CD14-positive monocyte (primary cell): ENCODE data around the gene HOXA13. TPM values are rescaled to one million over a fixed set of nuclear protein-coding genes. Genes with fewer than 3 reads are reported as not detected.
A peak's percentile ranks its signal among the peaks of the same experiment; 100 is the strongest.

Source experiments
- DNase-seq, 3 donors: peaks; one replicate each; pipeline ENCODE4 v3.0.0-alpha.2; 2011 to 2022
- H2AFZ ChIP-seq: 2 replicates; pipeline ENCODE4 v1.6.0; 2012; ENCODE audit warnings: mild to moderate bottlenecking, low read depth, low read length, inconsistent platforms; ENCODE audit not compliant: insufficient read depth, poor library complexity, severe bottlenecking
- H3K27ac ChIP-seq, 2 donors: 1 replicate in 1 of 2; 2 replicates in 1 of 2; pipeline ENCODE4 v1.5.1; 2012 to 2013; ENCODE audit warnings: low read length in 2 of 2, control low read depth in 1 of 2, inconsistent platforms in 1 of 2, low read depth in 1 of 2, mild to moderate bottlenecking in 1 of 2
- H3K27me3 ChIP-seq, 2 donors: one replicate each; pipeline versions ENCODE4 v1.6.0 to v1.6.1; 2011 to 2013; ENCODE audit warnings: low read length in 2 of 2; ENCODE audit not compliant: control insufficient read depth in 2 of 2, insufficient read depth in 2 of 2
- H3K36me3 ChIP-seq, 2 donors: replicated peaks in 1 of 2; 1 replicate in 1 of 2; 2 replicates in 1 of 2; pipeline versions ENCODE4 v1.5.1 to v1.6.1; 2012 to 2013; ENCODE audit warnings: low read length in 2 of 2, control low read depth in 1 of 2, inconsistent platforms in 1 of 2, mild to moderate bottlenecking in 1 of 2; ENCODE audit not compliant: insufficient read depth in 2 of 2, control insufficient read depth in 1 of 2
- H3K4me1 ChIP-seq, 2 donors: 1 replicate in 1 of 2; 2 replicates in 1 of 2; pipeline versions ENCODE4 v1.5.1 to v1.6.1; 2012 to 2013; ENCODE audit warnings: low read length in 2 of 2, control low read depth in 1 of 2, inconsistent platforms in 1 of 2, mild to moderate bottlenecking in 1 of 2, moderate library complexity in 1 of 2; ENCODE audit not compliant: insufficient read depth in 2 of 2, control insufficient read depth in 1 of 2
- H3K4me2 ChIP-seq: replicated peaks from 2 replicates; pipeline ENCODE3; 2012; ENCODE audit warnings: low read length, moderate library complexity, mild to moderate bottlenecking; ENCODE audit not compliant: poor library complexity, severe bottlenecking; ENCODE audit errors: extremely low read depth
- H3K4me3 ChIP-seq, 3 experiments: fragments of 200-600 bp in 1 of 3; sonication (generic) in 1 of 3; replicated peaks in 1 of 3; 1 replicate in 2 of 3; 2 replicates in 1 of 3; pipeline ENCODE4 v1.5.1; 2011 to 2013; ENCODE audit warnings: low read length in 3 of 3, mild to moderate bottlenecking in 3 of 3, control low read depth in 2 of 3, low read depth in 2 of 3, inconsistent platforms in 1 of 3, moderate library complexity in 1 of 3
- H3K79me2 ChIP-seq: 2 replicates; pipeline ENCODE4 v1.6.0; 2012; ENCODE audit warnings: mild to moderate bottlenecking, control low read depth, inconsistent platforms, low read length, moderate library complexity; ENCODE audit not compliant: insufficient read depth
- H3K9ac ChIP-seq: 2 replicates; pipeline ENCODE4 v1.6.0; 2017; ENCODE audit warnings: low read length, mild to moderate bottlenecking; ENCODE audit not compliant: insufficient read depth, poor library complexity, severe bottlenecking
- H3K9me3 ChIP-seq, 2 donors: replicated peaks in 1 of 2; 1 replicate in 1 of 2; 2 replicates in 1 of 2; pipeline versions ENCODE4 v1.5.1 to v1.6.1; 2012 to 2013; ENCODE audit warnings: low read length in 2 of 2, control low read depth in 1 of 2; ENCODE audit not compliant: control insufficient read depth in 1 of 2, insufficient read depth in 1 of 2
- H4K20me1 ChIP-seq: 2 replicates; pipeline ENCODE4 v1.6.0; 2012; ENCODE audit warnings: mild to moderate bottlenecking, low read length, control low read depth, moderate library complexity; ENCODE audit not compliant: insufficient read depth
- H3K27ac Mint-ChIP-seq, 7 donors: one replicate each; pipeline ENCODE4 v1.8.0; 2020; ENCODE audit warnings: mild to moderate bottlenecking in 7 of 7, mixed read lengths in 7 of 7, moderate library complexity in 6 of 7, inconsistent platforms in 2 of 7
- H3K27me3 Mint-ChIP-seq, 3 donors: one replicate each; pipeline ENCODE4 v1.8.0; 2021 to 2022; ENCODE audit warnings: low read depth in 3 of 3, mild to moderate bottlenecking in 3 of 3, mixed read lengths in 3 of 3, moderate library complexity in 3 of 3, inconsistent platforms in 1 of 3
- H3K36me3 Mint-ChIP-seq, 2 donors: one replicate each; pipeline ENCODE4 v1.8.0; 2020; ENCODE audit warnings: mixed read lengths in 2 of 2, inconsistent platforms in 1 of 2, mild to moderate bottlenecking in 1 of 2
- H3K4me1 Mint-ChIP-seq: one replicate; pipeline ENCODE4 v1.8.0; 2020; ENCODE audit warnings: mild to moderate bottlenecking, mixed read lengths
- H3K4me3 Mint-ChIP-seq, 2 donors: one replicate each; pipeline ENCODE4 v1.8.0; 2020; ENCODE audit warnings: mild to moderate bottlenecking in 2 of 2, mixed read lengths in 2 of 2, moderate library complexity in 1 of 2
- H3K9me3 Mint-ChIP-seq, 7 donors: one replicate each; pipeline ENCODE4 v1.8.0; 2020 to 2022; ENCODE audit warnings: mixed read lengths in 7 of 7, mild to moderate bottlenecking in 6 of 7, moderate library complexity in 6 of 7, inconsistent platforms in 2 of 7
- WGBS: methylation state at CpG from one replicate; pipeline ENCODE4 v1.1.5; 2013; ENCODE audit warnings: missing lambda C conversion rate; ENCODE audit not compliant: insufficient coverage; 5-methylcytosine and 5-hydroxymethylcytosine counted together
- intact Hi-C, 2 donors: fragments of 100-400 bp; cut with micrococcal nuclease; formaldehyde crosslinking; loops; one replicate each; pipeline versions ENCODE4 v1.15.0 to v1.15.1; 2023
- polyA plus RNA-seq, 3 donors: library from polyadenylated mRNA; depleted of rRNA in 1 of 3; unstranded in 2 of 3; stranded (reverse) in 1 of 3; fragments of 300-500 nt in 2 of 3; fragments of >200 nt in 1 of 3; fragmentation: Illumina TruSeq in 2 of 3; gene quantifications; 1 replicate in 2 of 3; 2 replicates in 1 of 3; pipeline ENCODE4 v1.2.3, GENCODE V29; 2012 to 2021
- TF ChIP-seq, protein P1 (sequence below): fragments of 200-600 bp; IDR thresholded peaks from one replicate; pipeline ENCODE4 v1.8.0; 2022; ENCODE audit warnings: antibody characterized with exemption, mild to moderate bottlenecking

HOXA13 gene
- polyA plus RNA-seq, 3 donors, result not detected

DNA sequence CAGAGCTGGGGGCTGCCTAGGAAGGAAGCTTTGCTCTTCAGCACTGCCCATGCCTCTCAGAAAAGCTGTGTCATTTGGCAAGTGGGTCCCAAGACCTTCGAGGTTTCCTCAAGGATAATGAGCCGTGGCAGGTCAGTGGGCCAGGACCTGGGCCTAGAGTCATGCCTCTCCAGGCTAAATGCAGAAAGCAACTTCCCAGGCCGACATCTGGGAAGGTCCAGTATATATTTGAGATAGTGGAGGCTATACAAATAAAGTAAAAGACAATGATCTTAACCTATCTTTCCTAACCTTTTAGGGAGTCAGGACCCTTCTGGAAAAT lies 23.4 kb downstream of the HOXA13 start:
- no peak for DNase-seq
- Histone ChIP-seq H3K9me3 (peaks cover 14 to 18% of the 10 kb centered on the region in 2 donors), H3K4me3 (no peak overlapping the region), H3K27ac (no peak overlapping the region), H3K27me3 (peaks cover 49 to 98% of the 10 kb centered on the region in 2 donors), H3K36me3 (no peaks in the 10 kb centered on the region), H2AFZ (no peak overlapping the region), H3K4me1 (peaks cover 32 to 42% of the 10 kb centered on the region in 2 donors), H4K20me1 (no peaks in the 10 kb centered on the region), H3K79me2 (no peaks in the 10 kb centered on the region), H3K4me2 (no peak overlapping the region), H3K9ac (no peak overlapping the region)
- no CpG with 5 or more reads among the region's 3 CpGs for WGBS
- Mint-ChIP-seq H3K4me1 (peaks cover 33% of the 10 kb centered on the region), H3K36me3 (peaks cover 8 to 21% of the 10 kb centered on the region in 2 donors), H3K9me3 (peaks cover 0 to 29% (median 10%) of the 10 kb centered on the region in 7 donors), H3K4me3 (peak overlapping the region in 1 of 2 donors; percentile 87), H3K27me3 (peaks cover 84 to 95% (median 90%) of the 10 kb centered on the region in 3 donors), H3K27ac (no peak overlapping the region)
- TF ChIP-seq, protein P1, sequence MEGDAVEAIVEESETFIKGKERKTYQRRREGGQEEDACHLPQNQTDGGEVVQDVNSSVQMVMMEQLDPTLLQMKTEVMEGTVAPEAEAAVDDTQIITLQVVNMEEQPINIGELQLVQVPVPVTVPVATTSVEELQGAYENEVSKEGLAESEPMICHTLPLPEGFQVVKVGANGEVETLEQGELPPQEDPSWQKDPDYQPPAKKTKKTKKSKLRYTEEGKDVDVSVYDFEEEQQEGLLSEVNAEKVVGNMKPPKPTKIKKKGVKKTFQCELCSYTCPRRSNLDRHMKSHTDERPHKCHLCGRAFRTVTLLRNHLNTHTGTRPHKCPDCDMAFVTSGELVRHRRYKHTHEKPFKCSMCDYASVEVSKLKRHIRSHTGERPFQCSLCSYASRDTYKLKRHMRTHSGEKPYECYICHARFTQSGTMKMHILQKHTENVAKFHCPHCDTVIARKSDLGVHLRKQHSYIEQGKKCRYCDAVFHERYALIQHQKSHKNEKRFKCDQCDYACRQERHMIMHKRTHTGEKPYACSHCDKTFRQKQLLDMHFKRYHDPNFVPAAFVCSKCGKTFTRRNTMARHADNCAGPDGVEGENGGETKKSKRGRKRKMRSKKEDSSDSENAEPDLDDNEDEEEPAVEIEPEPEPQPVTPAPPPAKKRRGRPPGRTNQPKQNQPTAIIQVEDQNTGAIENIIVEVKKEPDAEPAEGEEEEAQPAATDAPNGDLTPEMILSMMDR, result no peak
- intact Hi-C loops, result no loop called here

DNA sequence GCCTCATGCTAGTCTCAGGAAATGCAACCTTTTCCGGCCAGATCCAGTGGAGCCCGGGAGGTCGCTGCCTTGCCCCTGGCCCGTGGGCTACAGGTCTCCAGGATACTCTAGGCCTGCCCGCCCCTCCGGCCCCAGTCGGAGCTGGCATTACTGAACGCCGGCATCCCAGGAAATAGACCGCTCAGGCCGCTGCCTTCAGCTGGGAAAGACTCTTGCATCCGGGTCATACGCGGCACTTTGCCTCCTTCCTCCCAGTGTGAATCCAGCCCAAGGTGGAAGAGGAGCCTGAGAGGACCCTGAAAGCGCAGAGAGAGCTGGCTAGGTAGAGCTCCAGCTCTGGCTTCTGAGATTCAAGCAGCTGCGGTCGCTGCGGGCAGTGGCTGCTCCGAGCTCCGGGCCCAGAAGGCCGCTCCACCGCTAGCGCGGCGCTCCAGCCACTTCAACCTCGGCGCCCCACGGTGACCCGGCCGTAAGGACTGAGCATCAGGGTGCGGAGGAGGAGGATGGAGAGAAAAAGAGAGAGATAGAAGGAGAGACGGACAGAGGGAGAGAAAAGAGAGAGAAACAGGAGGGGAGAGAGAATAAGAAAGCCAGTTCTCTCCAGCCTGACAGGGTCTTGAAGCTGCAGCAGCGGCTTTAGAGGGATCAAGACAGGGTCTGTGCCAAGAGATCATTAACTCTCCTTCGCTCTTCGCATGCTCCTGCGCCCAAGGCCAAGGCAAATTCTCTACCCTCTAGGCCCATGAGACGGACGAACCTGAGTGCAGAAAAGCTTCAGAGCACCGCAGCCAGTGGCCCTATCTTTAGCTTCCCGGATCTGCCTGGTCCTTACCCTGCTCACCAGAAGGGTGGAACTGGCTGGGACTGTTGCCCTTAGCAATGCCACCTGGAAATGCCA lies 24.0 kb downstream of the HOXA13 start:
- Mint-ChIP-seq H3K27me3 (peaks cover 85 to 96% (median 90%) of the 10 kb centered on the region in 3 donors), H3K27ac (peak overlapping the region in 1 of 7 donors; percentile 72), H3K4me1 (peaks cover 35% of the 10 kb centered on the region), H3K4me3 (peak overlapping the region in 1 of 2 donors; percentile 87), H3K9me3 (peaks cover 0 to 31% (median 10%) of the 10 kb centered on the region in 7 donors), H3K36me3 (peaks cover 10 to 25% of the 10 kb centered on the region in 2 donors)
- Histone ChIP-seq H3K27me3 (peaks cover 53 to 98% of the 10 kb centered on the region in 2 donors), H3K36me3 (no peaks in the 10 kb centered on the region), H3K4me2 (no peak overlapping the region), H3K9ac (no peak overlapping the region), H3K4me1 (peaks cover 32 to 45% of the 10 kb centered on the region in 2 donors), H3K9me3 (peaks cover 14 to 23% of the 10 kb centered on the region in 2 donors), H2AFZ (no peak overlapping the region), H4K20me1 (no peaks in the 10 kb centered on the region), H3K27ac (no peak overlapping the region), H3K4me3 (no peak overlapping the region), H3K79me2 (no peaks in the 10 kb centered on the region)
- DNase-seq, result no peak
- TF ChIP-seq, protein P1, result no peak
- intact Hi-C loops, result no loop called here
- 95% methylated on average over 33 of the region's 40 CpGs for WGBS
